Hepatic stellate cell (primary cell): Measurements from ENCODE around the gene PPP1R26.
A peak's percentile ranks its signal among the peaks of the same experiment; 100 is the strongest.
"Not testable (repeated sequence)": the region's sequence is repeated elsewhere in the genome, so short reads cannot be mapped to it uniquely, and the experiment has no call there.

Experiments
- DNase-seq: peaks from one replicate; pipeline ENCODE4 v3.0.0; 2011; ENCODE audit warnings: low spot score

The PPP1R26 gene

GRCh38 chr9:135521608-135522095 lies 42.1 kb downstream of the PPP1R26 start:
- no peak for DNase-seq

- no peak for DNase-seq
Measured at GRCh38 chr9:135522137-135522877, 42.7 kb downstream of the PPP1R26 start.

DNA sequence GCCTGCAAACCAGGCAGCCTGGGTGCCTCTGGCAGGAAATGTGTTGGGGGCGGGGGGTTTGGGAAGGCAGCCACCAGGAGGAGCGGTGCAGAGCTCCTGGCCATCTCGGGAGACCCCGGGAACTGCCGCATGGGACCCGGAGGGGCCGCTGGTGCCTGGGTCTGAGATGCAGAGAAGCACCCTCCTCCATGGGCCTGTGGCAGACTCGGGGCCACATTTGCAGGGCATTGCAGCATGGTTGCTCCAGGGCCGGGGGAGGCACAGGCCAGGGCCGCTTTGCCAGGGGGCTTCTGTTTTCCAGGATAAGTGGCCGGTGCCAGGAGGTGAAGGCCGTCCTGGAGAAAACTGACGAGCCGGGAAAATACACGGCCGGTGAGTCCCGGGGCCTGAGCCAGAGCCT lies 43.3 kb downstream of the PPP1R26 start:
- no peak for DNase-seq

- DNase-seq, result no peak
Measured at GRCh38 chr9:135523521-135524129, 44.0 kb downstream of the PPP1R26 start.

DNA sequence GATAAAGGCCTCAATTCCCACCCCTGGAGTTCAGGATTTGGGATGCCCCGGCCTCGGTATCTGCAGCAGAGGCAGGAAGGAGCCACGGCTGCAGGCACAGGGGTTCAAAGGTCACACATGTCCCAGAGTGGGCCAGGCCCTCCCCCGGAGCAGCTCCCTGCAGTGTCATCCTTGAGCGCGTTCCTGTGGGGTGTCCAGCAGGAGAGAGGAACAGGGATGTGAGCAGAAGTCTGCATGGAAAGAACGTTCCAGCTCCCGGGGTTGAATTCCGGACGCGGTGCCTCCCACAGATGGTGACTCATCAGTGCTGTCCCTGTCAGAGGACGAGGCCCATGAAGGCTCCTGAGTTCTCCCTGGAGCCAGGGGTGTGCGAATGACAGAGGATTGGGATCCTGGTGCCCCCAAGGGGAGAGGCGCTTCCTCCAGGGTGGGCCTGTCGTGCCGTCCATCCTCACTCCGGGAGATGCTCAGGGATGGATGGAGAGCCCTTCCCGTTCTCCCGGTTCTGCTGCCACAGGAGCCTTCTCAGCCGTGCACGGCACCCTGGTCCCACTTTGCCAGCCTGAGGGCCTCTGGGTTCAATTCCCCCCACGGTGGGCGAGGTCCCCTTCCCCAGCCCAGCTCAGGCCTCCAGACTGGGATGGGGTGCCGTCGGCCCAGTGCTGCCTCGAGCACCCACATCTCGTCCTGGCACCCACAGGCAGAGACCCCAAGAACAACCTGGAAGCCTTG lies 44.7 kb downstream of the PPP1R26 start:
- peak; percentile 75 for DNase-seq

DNA sequence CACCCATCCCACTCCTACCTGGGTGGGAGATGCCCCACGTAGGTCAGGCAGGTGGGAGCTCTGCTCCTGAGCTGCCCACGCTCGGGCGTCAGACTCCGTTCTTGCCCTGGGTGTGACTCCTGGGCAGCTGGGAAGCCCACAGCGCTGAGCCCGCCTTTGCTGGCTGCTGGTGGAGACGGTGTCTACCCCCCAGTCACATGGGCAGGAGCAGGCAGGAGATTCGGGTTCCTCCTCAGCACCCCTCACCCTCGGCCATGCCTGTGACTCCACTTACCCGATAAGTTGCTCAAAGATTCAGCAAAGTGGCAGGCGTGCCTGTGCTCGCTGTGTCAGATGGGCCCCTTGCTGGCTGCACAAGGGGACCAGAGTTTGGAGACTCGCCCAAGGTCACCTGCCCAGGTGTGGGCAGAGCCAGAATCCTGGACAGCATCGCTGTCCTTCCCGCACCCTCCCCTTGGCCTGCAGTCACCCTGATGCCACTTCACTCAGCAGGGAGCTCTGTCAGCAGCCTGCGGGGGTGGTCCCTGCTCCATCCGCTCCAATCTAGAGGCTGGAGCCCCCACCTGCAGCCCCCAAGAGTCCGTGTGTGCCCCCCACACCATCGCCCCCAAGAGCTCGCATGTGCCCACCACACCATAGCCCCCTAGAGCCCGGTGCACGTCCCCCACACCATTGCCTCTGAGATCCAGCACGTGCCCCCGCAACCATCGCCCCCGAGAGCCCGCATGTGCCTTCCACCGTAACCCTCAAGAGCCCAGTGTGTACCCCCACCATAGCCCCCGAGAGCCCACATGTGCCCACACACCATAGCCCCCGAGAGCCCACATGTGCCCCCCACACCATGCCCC lies 45.9 kb downstream of the PPP1R26 start:
- no peak for DNase-seq

GRCh38 chr9:135526089-135526729 lies 46.6 kb downstream of the PPP1R26 start:
- no peak for DNase-seq

GRCh38 chr9:135526730-135527571 lies 47.4 kb downstream of the PPP1R26 start:
- DNase-seq, result no peak

DNA sequence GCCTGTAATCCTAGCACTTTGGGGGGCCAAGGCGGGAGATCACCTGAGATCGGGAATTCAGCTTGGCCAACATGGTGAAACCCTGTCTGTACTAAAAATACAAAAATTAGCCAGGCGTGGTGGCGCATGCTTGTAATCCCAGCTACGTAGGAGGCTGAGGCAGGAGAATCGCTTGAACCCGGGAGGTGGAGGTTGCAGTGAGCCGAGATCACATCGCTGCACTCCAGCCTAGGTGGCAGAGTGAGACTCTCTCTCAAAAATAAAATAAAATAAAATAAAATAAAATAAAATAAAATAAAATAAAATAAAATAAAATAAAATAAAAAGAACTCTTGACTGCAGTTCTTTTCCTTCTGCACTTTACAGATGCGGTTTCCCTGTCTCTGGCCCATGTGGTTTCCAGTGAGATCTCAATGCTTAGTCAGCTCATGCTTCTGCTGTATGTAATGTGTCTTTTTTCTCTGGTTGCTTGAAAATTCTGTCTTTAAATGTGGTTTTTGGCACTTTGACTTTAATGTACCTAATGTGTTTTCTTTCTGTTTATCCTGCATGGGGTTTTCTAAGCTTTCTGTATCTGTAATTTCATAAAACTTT lies 49.4 kb downstream of the PPP1R26 start:
- DNase-seq, result not testable (repeated sequence)

DNA sequence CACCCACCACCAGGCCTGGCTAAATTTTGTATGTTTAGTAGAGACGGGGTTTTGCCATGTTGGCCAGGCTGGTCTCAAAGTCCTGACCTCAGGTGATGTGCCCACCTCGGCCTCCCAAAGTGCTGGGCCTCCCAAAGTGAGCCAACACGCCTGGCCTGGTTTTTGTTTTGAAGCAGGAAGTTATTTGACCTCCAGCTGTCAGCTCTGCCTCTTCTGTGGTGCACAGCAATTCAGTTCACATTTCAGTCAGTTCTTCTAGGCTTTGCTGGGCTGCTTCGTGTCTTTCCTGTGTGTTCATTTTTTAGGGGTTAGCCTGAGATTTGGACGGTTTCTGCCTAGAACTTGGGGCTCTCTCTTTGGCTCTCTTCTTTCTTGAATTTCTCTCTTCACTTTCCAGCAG lies 50.6 kb downstream of the PPP1R26 start:
- DNase-seq, result no peak

DNA sequence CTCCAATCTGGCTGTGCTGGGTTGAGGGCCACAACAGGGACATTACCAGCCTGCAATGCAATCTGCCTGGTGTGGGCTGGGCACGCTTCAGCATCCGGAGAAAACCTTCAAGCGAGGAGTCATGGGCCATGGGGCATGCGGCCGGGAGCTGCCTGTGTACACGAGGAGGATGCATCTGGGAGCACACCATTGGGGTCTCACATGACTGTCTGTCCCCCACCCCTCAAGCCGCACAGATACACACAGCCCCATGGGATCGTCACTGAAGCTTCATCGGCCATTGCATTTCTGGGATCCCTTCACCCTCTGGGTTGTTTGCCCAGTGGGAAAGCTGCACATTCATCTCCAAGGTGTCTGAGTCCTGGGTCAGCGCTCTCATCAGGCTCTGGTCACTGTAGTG lies 51.5 kb downstream of the PPP1R26 start:
- DNase-seq, result no peak

DNA sequence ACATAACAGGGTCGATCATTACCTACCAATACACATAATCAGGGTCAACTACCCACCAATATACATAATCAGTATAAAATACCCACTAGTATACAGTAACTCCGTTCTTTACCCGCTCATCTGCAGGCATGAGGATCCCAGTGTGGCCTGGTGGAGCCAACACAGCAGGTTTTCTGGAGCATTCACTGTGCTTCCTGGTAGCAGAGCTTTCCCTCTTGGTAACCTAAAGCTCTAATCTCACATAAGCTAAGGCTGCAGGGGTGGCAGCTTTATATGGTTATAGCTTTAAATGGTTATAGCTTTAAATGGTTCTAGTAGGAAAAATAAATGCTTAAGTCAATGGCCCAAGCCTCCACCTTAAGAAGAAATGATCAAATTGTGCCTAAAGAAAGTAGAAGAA lies 53.5 kb downstream of the PPP1R26 start:
- DNase-seq, result no peak

DNA sequence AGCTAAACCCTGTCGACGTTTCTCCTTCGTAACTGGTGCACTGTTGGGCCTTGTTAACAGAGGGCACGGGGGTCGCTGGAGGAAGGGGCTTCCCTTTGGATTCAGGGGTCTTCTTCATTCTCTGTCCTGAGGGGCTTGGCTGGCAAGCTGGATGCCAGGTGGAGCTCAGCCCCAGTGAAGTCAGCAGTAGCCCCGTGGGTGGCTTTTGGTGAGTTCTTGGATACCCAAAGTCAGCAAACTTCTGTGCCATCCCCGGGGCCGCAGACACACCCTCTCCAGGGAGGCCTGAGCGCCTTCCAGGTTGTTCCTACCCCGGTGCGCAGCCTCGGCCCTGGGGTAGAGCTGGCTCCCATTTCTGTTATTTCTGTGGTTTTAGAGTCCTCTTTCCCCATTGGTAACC lies 54.1 kb downstream of the PPP1R26 start:
- DNase-seq, result no peak

- DNase-seq, result not testable (repeated sequence)
Measured at GRCh38 chr9:135534192-135534711, 54.7 kb downstream of the PPP1R26 start.

DNA sequence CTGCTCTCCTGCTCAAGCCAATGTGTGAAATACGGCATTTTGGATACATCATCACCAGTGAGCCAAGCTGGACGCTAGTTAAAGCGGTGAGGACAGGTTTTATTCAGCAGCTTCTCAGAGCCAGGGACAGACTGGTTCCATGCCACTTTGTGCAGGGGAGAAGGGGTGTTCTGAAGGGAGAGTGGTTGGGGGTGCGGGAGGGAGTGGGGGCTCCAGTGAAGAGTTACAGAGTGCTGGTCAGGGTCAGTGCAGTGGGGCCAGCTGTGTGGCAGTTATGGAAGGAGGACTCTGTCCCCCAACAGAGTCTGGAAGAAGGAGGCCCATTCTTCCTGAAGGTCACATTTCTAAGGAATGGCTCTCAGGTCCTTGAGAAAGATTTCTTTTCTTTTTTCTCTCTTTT lies 55.2 kb downstream of the PPP1R26 start:
- DNase-seq, result not testable (repeated sequence)

GRCh38 chr9:135535631-135536030 lies 56.0 kb downstream of the PPP1R26 start:
- not testable (repeated sequence) for DNase-seq

DNA sequence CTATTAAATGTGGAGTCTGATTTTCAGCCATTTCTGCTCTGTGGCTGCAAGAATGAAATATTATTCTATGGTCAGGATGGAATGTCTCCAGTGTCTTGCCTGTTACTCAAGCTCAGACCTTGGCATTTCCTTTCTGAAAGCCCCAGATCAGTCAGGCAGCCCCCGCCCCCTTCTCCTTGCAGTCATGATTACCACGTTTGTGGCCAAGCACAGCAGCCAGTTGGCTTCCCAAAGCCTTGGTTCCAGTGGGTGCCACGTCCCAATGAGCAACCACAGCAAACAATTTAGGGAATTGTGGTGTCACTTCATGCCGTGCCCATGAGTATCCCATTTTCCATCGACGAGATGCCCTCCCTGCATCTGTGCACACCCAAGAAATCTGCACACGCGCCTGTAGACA lies 56.6 kb downstream of the PPP1R26 start:
- DNase-seq, result peak; percentile 65
